PC-3 (cell line): ENCODE results near the gene CISD2. TPM values are rescaled to one million over a fixed set of nuclear protein-coding genes. Genes with fewer than 3 reads are reported as not detected.
"Not testable (repeated sequence)": the region's sequence is repeated elsewhere in the genome, so short reads cannot be mapped to it uniquely, and the experiment has no call there.

ENCODE experiments used
- ATAC-seq: fragments of 200-7000 bp; cut with Tn5 transposase; 2 replicates; pipeline ENCODE4 v1.9.1; 2020; ENCODE audit warnings: mild to moderate bottlenecking, moderate library complexity
- BruUV-seq: library from RNA; stranded (reverse); fragments of 400-500 nt; replicated peaks from 2 replicates; lab custom pipeline; 2021; lab: Mats Ljungman, UMichigan
- CTCF ChIA-PET: fragments of 300-600 bp; sonication (Branson Sonifier 250); formaldehyde crosslinking; loops from one replicate; lab custom pipeline; 2022; ENCODE audit warnings: antibody characterized with exemption; lab: Charles Lee
- POLR2A ChIA-PET: fragments of 300-600 bp; sonication (Branson Sonifier 250); formaldehyde crosslinking; loops from one replicate; lab custom pipeline; 2022; ENCODE audit warnings: antibody characterized with exemption; ENCODE audit not compliant: unreplicated experiment; lab: Charles Lee
- DNase-seq: peaks from one replicate; pipeline ENCODE4 v3.0.0-alpha.2; 2015
- H2AFZ ChIP-seq: fragments of 300-600 bp; sonication (generic); 2 replicates; pipeline ENCODE4 v1.6.0; 2016; ENCODE audit warnings: antibody characterized with exemption, low read length
- H3F3A ChIP-seq: fragments of 300-600 bp; sonication (generic); one replicate; pipeline ENCODE4 v1.6.0; 2017; ENCODE audit warnings: antibody characterized with exemption, low read length, control low read depth, mild to moderate bottlenecking; ENCODE audit not compliant: unreplicated experiment
- H3K27ac ChIP-seq: fragments of 300-600 bp; sonication (generic); 2 replicates; pipeline ENCODE4 v1.5.1; 2016; ENCODE audit warnings: mild to moderate bottlenecking, low read length
- H3K27me3 ChIP-seq: fragments of 300-600 bp; sonication (generic); 2 replicates; pipeline ENCODE4 v1.6.1; 2016; ENCODE audit warnings: low read length, mixed read lengths
- H3K36me3 ChIP-seq: fragments of 300-600 bp; sonication (generic); 2 replicates; pipeline ENCODE4 v1.6.1; 2016; ENCODE audit warnings: low read depth, mixed run types, low read length, mixed read lengths
- H3K4me1 ChIP-seq: fragments of 300-600 bp; sonication (generic); 2 replicates; pipeline ENCODE4 v1.5.1; 2016; ENCODE audit warnings: low read length; ENCODE audit not compliant: insufficient read depth
- H3K4me2 ChIP-seq: fragments of 300-600 bp; sonication (generic); 2 replicates; pipeline ENCODE4 v1.6.0; 2016; ENCODE audit warnings: low read length
- H3K4me3 ChIP-seq: fragments of 300-600 bp; sonication (generic); 2 replicates; pipeline ENCODE4 v1.5.1; 2016; ENCODE audit warnings: mild to moderate bottlenecking, low read length, mixed read lengths
- H3K79me2 ChIP-seq: fragments of 300-600 bp; sonication (generic); 2 replicates; pipeline ENCODE4 v1.6.1; 2017; ENCODE audit warnings: low read length, mixed read lengths
- H3K9ac ChIP-seq: fragments of 300-600 bp; sonication (generic); 2 replicates; pipeline ENCODE4 v1.6.0; 2016; ENCODE audit warnings: mild to moderate bottlenecking, low read length
- H3K9me2 ChIP-seq: fragments of 300-600 bp; sonication (generic); replicated peaks from 2 replicates; pipeline ENCODE4 v1.6.1; 2016; ENCODE audit warnings: mixed run types, low read length, mixed read lengths
- H3K9me3 ChIP-seq: fragments of 300-600 bp; sonication (generic); 2 replicates; pipeline ENCODE4 v1.6.1; 2016; ENCODE audit warnings: low read length, mixed read lengths
- H4K20me1 ChIP-seq: fragments of 300-600 bp; sonication (generic); 2 replicates; pipeline ENCODE4 v1.6.1; 2016; ENCODE audit warnings: low read length, mixed read lengths
- EZH2 ChIP-seq: fragments of 300-600 bp; sonication (generic); IDR thresholded peaks from one replicate; pipeline ENCODE4 v1.6.1; 2017; ENCODE audit warnings: antibody characterized with exemption, mild to moderate bottlenecking, low read length; ENCODE audit not compliant: unreplicated experiment
- EZH2phosphoT487 ChIP-seq: fragments of 300-600 bp; sonication (generic); IDR thresholded peaks from 2 replicates; pipeline ENCODE4 v1.6.1; 2018; ENCODE audit warnings: mild to moderate bottlenecking, antibody characterized with exemption, low read length, borderline replicate concordance
- intact Hi-C: fragments of 100-400 bp; cut with micrococcal nuclease; formaldehyde crosslinking; loops from 2 replicates; pipeline ENCODE4 v1.9.0; 2023
- total RNA-seq: library from RNA; depleted of rRNA; stranded (reverse); fragments of >200 nt; gene quantifications from 2 replicates; pipeline ENCODE4 v1.2.3, GENCODE V29; 2014
- TF ChIP-seq, protein P1 (sequence below): fragments of 300-600 bp; sonication (generic); conservative IDR thresholded peaks from 2 replicates; pipeline ENCODE4 v1.5.1; 2017; ENCODE audit warnings: antibody characterized with exemption, low read depth, mild to moderate bottlenecking, low read length

The CISD2 gene
- total RNA-seq, 1 experiment from 2014 or later = 36.9 TPM

- Histone ChIP-seq H3K4me2 (no peak overlapping the region), H3K27me3 (no peaks in the 10 kb centered on the region), H4K20me1 (no peaks in the 10 kb centered on the region), H3K36me3 (no peaks in the 10 kb centered on the region), H3K4me1 (no peaks in the 10 kb centered on the region), H2AFZ (no peak overlapping the region), H3K79me2 (no peaks in the 10 kb centered on the region), H3K27ac (no peak overlapping the region), H3K4me3 (no peak overlapping the region), H3K9me3 (no peaks in the 10 kb centered on the region), H3F3A (no peaks in the 10 kb centered on the region), H3K9me2 (no peaks in the 10 kb centered on the region), H3K9ac (no peak overlapping the region)
- no TSS peak for BruUV-seq
- DNase-seq (no peak), ATAC-seq (no peak)
- intact Hi-C loops = no loop called here
- ChIA-PET CTCF (no interaction called here), POLR2A (no interaction called here)
- no peak for TF ChIP-seq EZH2
- TF ChIP-seq, protein P1, sequence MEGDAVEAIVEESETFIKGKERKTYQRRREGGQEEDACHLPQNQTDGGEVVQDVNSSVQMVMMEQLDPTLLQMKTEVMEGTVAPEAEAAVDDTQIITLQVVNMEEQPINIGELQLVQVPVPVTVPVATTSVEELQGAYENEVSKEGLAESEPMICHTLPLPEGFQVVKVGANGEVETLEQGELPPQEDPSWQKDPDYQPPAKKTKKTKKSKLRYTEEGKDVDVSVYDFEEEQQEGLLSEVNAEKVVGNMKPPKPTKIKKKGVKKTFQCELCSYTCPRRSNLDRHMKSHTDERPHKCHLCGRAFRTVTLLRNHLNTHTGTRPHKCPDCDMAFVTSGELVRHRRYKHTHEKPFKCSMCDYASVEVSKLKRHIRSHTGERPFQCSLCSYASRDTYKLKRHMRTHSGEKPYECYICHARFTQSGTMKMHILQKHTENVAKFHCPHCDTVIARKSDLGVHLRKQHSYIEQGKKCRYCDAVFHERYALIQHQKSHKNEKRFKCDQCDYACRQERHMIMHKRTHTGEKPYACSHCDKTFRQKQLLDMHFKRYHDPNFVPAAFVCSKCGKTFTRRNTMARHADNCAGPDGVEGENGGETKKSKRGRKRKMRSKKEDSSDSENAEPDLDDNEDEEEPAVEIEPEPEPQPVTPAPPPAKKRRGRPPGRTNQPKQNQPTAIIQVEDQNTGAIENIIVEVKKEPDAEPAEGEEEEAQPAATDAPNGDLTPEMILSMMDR = no peak
- TF ChIP-seq EZH2phosphoT487 = no peak
Observed at GRCh38 chr4:102918859-102919258, 50.1 kb downstream of the CISD2 start.

DNA sequence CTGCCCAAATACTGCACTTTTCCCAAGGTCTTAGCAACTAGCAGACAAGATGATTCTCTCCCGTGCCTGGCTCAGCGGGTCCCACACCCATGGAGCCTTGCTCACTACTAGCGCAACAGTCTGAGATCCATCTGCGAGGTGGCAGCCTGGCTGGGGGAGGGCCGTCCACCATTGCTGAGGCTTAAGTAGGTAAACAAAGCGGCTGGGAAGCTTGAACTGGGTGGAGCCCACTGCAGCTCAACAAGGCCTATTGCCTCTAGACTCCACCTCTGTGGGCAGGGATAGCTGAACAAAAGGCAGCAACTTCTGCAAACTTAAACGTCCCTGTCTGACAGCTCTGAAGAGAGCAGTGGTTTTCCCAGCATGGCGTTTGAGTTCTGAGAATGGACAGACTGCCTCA lies 50.9 kb downstream of the CISD2 start:
- H3K9me3 ChIP-seq, H3K4me1 ChIP-seq, POLR2A ChIA-PET, H3K79me2 ChIP-seq, H3K9ac ChIP-seq, ATAC-seq, H3K27me3 ChIP-seq, CTCF ChIA-PET, H3K4me3 ChIP-seq, H3K27ac ChIP-seq, H3K4me2 ChIP-seq, H2AFZ ChIP-seq, DNase-seq, H4K20me1 ChIP-seq, H3K36me3 ChIP-seq, intact Hi-C loops, BruUV-seq, H3F3A ChIP-seq, H3K9me2 ChIP-seq: not testable (repeated sequence)

- CTCF ChIA-PET = no interaction called here
- POLR2A ChIA-PET = no interaction called here
Observed at GRCh38 chr4:102935716-102936115, 66.9 kb downstream of the CISD2 start.

GRCh38 chr4:102938063-102938462 lies 69.3 kb downstream of the CISD2 start:
- POLR2A ChIA-PET, H3K79me2 ChIP-seq: not testable (repeated sequence)

More at GRCh38 chr4:102935716-102936115, 66.9 kb downstream of the CISD2 start:
- Histone ChIP-seq H3K4me3 (no peak overlapping the region), H3K4me1 (no peaks in the 10 kb centered on the region), H3F3A (no peaks in the 10 kb centered on the region), H3K27me3 (no peaks in the 10 kb centered on the region), H3K9ac (no peak overlapping the region), H3K9me3 (no peaks in the 10 kb centered on the region), H2AFZ (no peak overlapping the region), H4K20me1 (no peaks in the 10 kb centered on the region), H3K4me2 (no peak overlapping the region), H3K79me2 (no peaks in the 10 kb centered on the region), H3K9me2 (no peaks in the 10 kb centered on the region), H3K36me3 (no peaks in the 10 kb centered on the region), H3K27ac (no peak overlapping the region)
- no peak for DNase-seq
- TF ChIP-seq EZH2 (no peak), EZH2phosphoT487 (no peak)
- TF ChIP-seq, protein P1 = no peak
- intact Hi-C loops = no loop called here
- no peak for ATAC-seq
- no TSS peak for BruUV-seq

More at GRCh38 chr4:102938063-102938462, 69.3 kb downstream of the CISD2 start:
- H3K27me3 ChIP-seq, H3K9me3 ChIP-seq, H3K36me3 ChIP-seq, H3K9me2 ChIP-seq, ATAC-seq, H3K9ac ChIP-seq, BruUV-seq, H3K27ac ChIP-seq, H3F3A ChIP-seq, H3K4me1 ChIP-seq, H2AFZ ChIP-seq, H3K4me2 ChIP-seq, DNase-seq, CTCF ChIA-PET, H3K4me3 ChIP-seq, H4K20me1 ChIP-seq, intact Hi-C loops: not testable (repeated sequence)
